GM10248 (cell line): ENCODE measurements around the gene RAB11FIP3.
"Not testable (repeated sequence)": the region's sequence is repeated elsewhere in the genome, so short reads cannot be mapped to it uniquely, and the experiment has no call there.

ENCODE experiments used
- CTCF ChIA-PET: fragments of 300-600 bp; sonication (Branson Sonifier 250); formaldehyde crosslinking; extraction: SDS; loops from one replicate; lab custom pipeline; 2021; ENCODE audit warnings: antibody characterized with exemption; lab: Yijun Ruan, JAX
- POLR2A ChIA-PET: fragments of 350-650 bp; sonication (Branson Sonifier 250); formaldehyde crosslinking; extraction: SDS; loops from one replicate; lab custom pipeline; 2020; ENCODE audit warnings: antibody characterized with exemption; lab: Yijun Ruan, JAX
- DNase-seq: peaks from one replicate; pipeline ENCODE4 v3.0.0; 2012; ENCODE audit errors: extremely low spot score
- CTCF ChIP-seq: IDR thresholded peaks from 2 replicates; pipeline ENCODE4 v1.5.1; 2012; ENCODE audit warnings: mild to moderate bottlenecking, low read depth; ENCODE audit errors: extremely low read depth, missing control alignments, control extremely low read depth

RAB11FIP3 gene

GRCh38 chr16:407253-407652 is 18.2 kb upstream of the RAB11FIP3 start:
- ChIA-PET POLR2A (no interaction called here), CTCF (no interaction called here)
- no peak for TF ChIP-seq CTCF

GRCh38 chr16:410516-411178 is 14.8 kb upstream of the RAB11FIP3 start:
- CTCF ChIA-PET = no interaction called here
- POLR2A ChIA-PET = no interaction called here
- DNase-seq = no peak
- no peak for TF ChIP-seq CTCF

More at GRCh38 chr16:407253-407652, 18.2 kb upstream of the RAB11FIP3 start:
- no peak for DNase-seq

- peak; percentile 11 for DNase-seq
- POLR2A ChIA-PET = no interaction called here
- CTCF ChIA-PET = interaction anchor here (1.5 kb wide), 1 partner anchor 27 kb away, joined by 3 read pairs; no protein-coding TSS in a partner anchor
- no peak for TF ChIP-seq CTCF
Observed at GRCh38 chr16:411576-412265, 13.7 kb upstream of the RAB11FIP3 start.

- ChIA-PET CTCF (interaction anchor here (1.3 to 3.2 kb wide), 2 partner anchors 11 to 13 kb away, joined by 3 to 12 read pairs; partner anchors contain the start of genes DECR2 and RAB11FIP3), POLR2A (interaction anchor here (0.6 kb wide), 1 partner anchor 13 kb away, joined by 12 read pairs; the partner anchor contains the start of gene DECR2)
- peak; percentile 6 for DNase-seq
- no peak for TF ChIP-seq CTCF
Observed at GRCh38 chr16:414395-415169, 10.9 kb upstream of the RAB11FIP3 start.

GRCh38 chr16:415170-415498 is 10.3 kb upstream of the RAB11FIP3 start:
- DNase-seq, POLR2A ChIA-PET: not testable (repeated sequence)
- CTCF ChIA-PET = interaction anchor here (3.2 kb wide), 1 partner anchor 10 kb away, joined by 12 read pairs; the partner anchor contains the start of gene RAB11FIP3

- POLR2A ChIA-PET, CTCF ChIA-PET, DNase-seq: not testable (repeated sequence)
Observed at GRCh38 chr16:422179-422578, 3.3 kb upstream of the RAB11FIP3 start.

GRCh38 chr16:424033-424622 is 1.3 kb upstream of the RAB11FIP3 start:
- ChIA-PET CTCF (interaction anchor here (0.8 to 2.9 kb wide), 5 partner anchors 9 to 358 kb away, joined by 3 to 12 read pairs (median 4); partner anchors contain the start of gene DECR2), POLR2A (no interaction called here)
- TF ChIP-seq CTCF = no peak
- DNase-seq = no peak
